SK-N-SH (cell line): ENCODE data around the gene CA6. TPM values are rescaled to one million over a fixed set of nuclear protein-coding genes. Genes with fewer than 3 reads are reported as not detected.
"Not testable (repeated sequence)": the region's sequence is repeated elsewhere in the genome, so short reads cannot be mapped to it uniquely, and the experiment has no call there.

Source experiments
- CTCF ChIA-PET: fragments of 300-600, 350-600 bp; formaldehyde crosslinking; extraction: SDS; loops from one replicate; lab custom pipeline; 2021; lab: Yijun Ruan, JAX
- POLR2A ChIA-PET: fragments of 350-600 bp; sonication (Branson Sonifier 250); formaldehyde crosslinking; extraction: SDS; loops from one replicate; lab custom pipeline; 2020; ENCODE audit warnings: antibody characterized with exemption, inconsistent platforms; lab: Yijun Ruan, JAX
- DNase-seq: peaks from one replicate; pipeline ENCODE4 v3.0.0; 2012
- H2AFZ ChIP-seq: fragments of 200-600 bp; sonication (generic); 2 replicates; pipeline ENCODE4 v1.8.1; 2016; ENCODE audit warnings: antibody characterized with exemption, mild to moderate bottlenecking, low read depth
- H3F3A ChIP-seq: fragments of 200-600 bp; sonication (generic); replicated peaks from 2 replicates; pipeline ENCODE3; 2016; ENCODE audit warnings: antibody characterized with exemption, mild to moderate bottlenecking; ENCODE audit not compliant: insufficient read depth
- H3K27ac ChIP-seq, 2 experiments: fragments of 200-500 bp in 1 of 2; fragments of 200-600 bp in 1 of 2; sonication (Bioruptor generic) in 1 of 2; sonication (generic), shearing (Covaris generic) in 1 of 2; 2 replicates each; pipeline versions ENCODE4 v1.5.1 to v1.6.1; 2014 to 2016; ENCODE audit warnings: low read depth in 2 of 2, inconsistent platforms in 1 of 2, low read length in 1 of 2, mild to moderate bottlenecking in 1 of 2, mixed read lengths in 1 of 2
- H3K27me3 ChIP-seq: fragments of 200-600 bp; sonication (generic), shearing (Covaris generic); 2 replicates; pipeline ENCODE4 v1.6.1; 2016; ENCODE audit warnings: mixed run types; ENCODE audit not compliant: insufficient read depth
- H3K36me3 ChIP-seq, 2 experiments: fragments of 200-500 bp in 1 of 2; fragments of 200-600 bp in 1 of 2; sonication (Bioruptor generic) in 1 of 2; sonication (generic) in 1 of 2; replicated peaks in 1 of 2; 2 replicates each; pipeline versions ENCODE3 to v1.5.1; 2014 to 2016; ENCODE audit warnings: low read length in 1 of 2, mild to moderate bottlenecking in 1 of 2; ENCODE audit not compliant: insufficient read depth in 2 of 2, control insufficient read depth in 1 of 2
- H3K4me1 ChIP-seq, 2 experiments: fragments of 200-500 bp in 1 of 2; fragments of 200-600 bp in 1 of 2; sonication (Bioruptor generic) in 1 of 2; sonication (generic), shearing (Covaris generic) in 1 of 2; 2 replicates each; pipeline versions ENCODE4 v1.5.1 to v1.6.1; 2014 to 2016; ENCODE audit warnings: low read depth in 1 of 2, low read length in 1 of 2, mixed run types in 1 of 2; ENCODE audit not compliant: insufficient read depth in 2 of 2, control insufficient read depth in 1 of 2
- H3K4me2 ChIP-seq: fragments of 200-600 bp; sonication (generic), shearing (Covaris generic); 2 replicates; pipeline ENCODE4 v1.6.1; 2017; ENCODE audit warnings: mixed run types
- H3K4me3 ChIP-seq, 2 experiments: fragments of 200-500 bp in 1 of 2; fragments of 200-600 bp in 1 of 2; sonication (Bioruptor generic) in 1 of 2; sonication (generic), shearing (Covaris generic) in 1 of 2; 2 replicates each; pipeline versions ENCODE4 v1.5.1 to v1.8.1; 2014 to 2016; ENCODE audit warnings: low read depth in 2 of 2, inconsistent platforms in 1 of 2, low read length in 1 of 2, mild to moderate bottlenecking in 1 of 2, mixed read lengths in 1 of 2, moderate library complexity in 1 of 2
- H3K79me2 ChIP-seq: fragments of 200-600 bp; sonication (generic); 2 replicates; pipeline ENCODE4 v1.8.1; 2017; ENCODE audit warnings: mild to moderate bottlenecking; ENCODE audit not compliant: insufficient read depth
- H3K9ac ChIP-seq: fragments of 200-600 bp; sonication (generic); 2 replicates; pipeline ENCODE4 v1.6.1; 2017; ENCODE audit warnings: mixed run types
- H3K9me2 ChIP-seq: fragments of 200-600 bp; sonication (generic); 2 replicates; pipeline ENCODE4 v1.6.1; 2017; ENCODE audit warnings: mixed run types
- H3K9me3 ChIP-seq: fragments of 200-600 bp; sonication (generic); 2 replicates; pipeline ENCODE4 v1.6.1; 2017; ENCODE audit warnings: mixed run types, mild to moderate bottlenecking, moderate library complexity
- H4K20me1 ChIP-seq: fragments of 200-600 bp; sonication (generic); 2 replicates; pipeline ENCODE4 v1.6.1; 2017; ENCODE audit warnings: mild to moderate bottlenecking, mixed run types; ENCODE audit not compliant: insufficient read depth
- FOSL2 ChIP-seq: IDR thresholded peaks from 2 replicates; pipeline ENCODE4 v1.4.0; 2012; ENCODE audit warnings: low read depth, mild to moderate bottlenecking, moderate library complexity, borderline replicate concordance
- FOXJ3 ChIP-seq: sonication (generic); formaldehyde crosslinking; IDR thresholded peaks from 2 replicates; pipeline ENCODE4 v1.5.1; 2020; ENCODE audit warnings: mild to moderate bottlenecking, missing genetic modification reagents
- FOXM1 ChIP-seq: IDR thresholded peaks from 2 replicates; pipeline ENCODE4 v1.4.0; 2012; ENCODE audit warnings: low read depth, mild to moderate bottlenecking
- GABPA ChIP-seq: IDR thresholded peaks from 2 replicates; pipeline ENCODE4 v1.4.0; 2012; ENCODE audit warnings: low read depth, mild to moderate bottlenecking
- GATA2 ChIP-seq: sonication (generic); formaldehyde crosslinking; IDR thresholded peaks from 2 replicates; pipeline ENCODE4 v1.5.0; 2020; ENCODE audit warnings: mild to moderate bottlenecking, missing genetic modification reagents
- NFIC ChIP-seq: IDR thresholded peaks from 2 replicates; pipeline ENCODE4 v1.4.0; 2012; ENCODE audit warnings: borderline replicate concordance
- NRF1 ChIP-seq: IDR thresholded peaks from 2 replicates; pipeline ENCODE4 v1.6.1; 2012; ENCODE audit warnings: low read depth, mild to moderate bottlenecking, low read length
- POLR2AphosphoS5 ChIP-seq: IDR thresholded peaks from 2 replicates; pipeline ENCODE4 v1.6.1; 2012; ENCODE audit warnings: low read depth, low read length
- RCOR1 ChIP-seq: fragments of 150-350 bp; IDR thresholded peaks from 2 replicates; pipeline ENCODE4 v1.6.1; 2017; ENCODE audit warnings: antibody characterized with exemption, low read length
- RXRA ChIP-seq: IDR thresholded peaks from 2 replicates; pipeline ENCODE4 v1.4.0; 2012; ENCODE audit warnings: low read depth, mild to moderate bottlenecking, borderline replicate concordance
- SIN3A ChIP-seq: IDR thresholded peaks from 2 replicates; pipeline ENCODE4 v1.6.1; 2012; ENCODE audit warnings: low read depth, mild to moderate bottlenecking, low read length, moderate library complexity, borderline replicate concordance
- SMC3 ChIP-seq: IDR thresholded peaks from 2 replicates; pipeline ENCODE4 v1.6.1; 2012; ENCODE audit warnings: low read depth, low read length, improper control_type of control experiment
- TCF12 ChIP-seq: IDR thresholded peaks from 2 replicates; pipeline ENCODE4 v1.4.0; 2012
- TEAD4 ChIP-seq: IDR thresholded peaks from 2 replicates; pipeline ENCODE4 v1.4.0; 2012; ENCODE audit warnings: mild to moderate bottlenecking, borderline replicate concordance; ENCODE audit not compliant: insufficient read depth
- YY1 ChIP-seq: IDR thresholded peaks from 2 replicates; pipeline ENCODE4 v1.4.0; 2012; ENCODE audit warnings: low read depth, mild to moderate bottlenecking
- WGBS: methylation state at CpG from one replicate; pipeline ENCODE4 v1.1.6; 2017; ENCODE audit warnings: low lambda C conversion rate; 5-methylcytosine and 5-hydroxymethylcytosine counted together
- polyA plus RNA-seq, 3 experiments: library from polyadenylated mRNA; depleted of rRNA; stranded (reverse); fragments of >200 nt; gene quantifications; 2 replicates each; pipeline ENCODE4 v1.2.3, GENCODE V29; 2012
- TF ChIP-seq, protein P1 (sequence below): fragments of 150-350 bp; IDR thresholded peaks from 2 replicates; pipeline ENCODE4 v1.6.1; 2016; ENCODE audit warnings: mild to moderate bottlenecking, low read depth, low read length
- TF ChIP-seq, protein P2 (sequence below): IDR thresholded peaks from 2 replicates; pipeline ENCODE4; 2012
- TF ChIP-seq, protein P3 (sequence below): IDR thresholded peaks from 2 replicates; pipeline ENCODE4 v1.4.0; 2012; ENCODE audit warnings: low read depth, borderline replicate concordance

Gene CA6
- polyA plus RNA-seq, 1 of the 3 experiments (the other 2 are of a cell fraction), result not detected

DNA sequence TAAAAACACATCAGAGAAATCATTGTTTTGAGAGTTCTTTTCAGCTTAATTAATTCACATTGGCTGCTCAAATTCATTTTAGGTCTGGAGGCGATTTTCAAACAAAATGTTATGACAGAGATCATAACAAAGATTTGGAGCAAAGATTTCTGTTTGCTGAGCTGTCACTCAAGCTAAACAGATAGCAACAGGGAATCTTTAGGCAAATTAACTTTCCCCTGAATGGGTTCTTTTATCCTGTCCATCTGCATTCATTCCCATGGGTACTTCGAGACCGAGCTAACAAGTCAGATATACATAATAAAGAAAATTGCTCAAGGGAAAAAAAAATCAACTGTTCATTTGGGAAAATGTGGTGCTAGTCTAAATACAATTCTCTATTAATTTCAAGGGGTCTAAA is 30.2 kb upstream of the CA6 start:
- H3K79me2 ChIP-seq, result no peaks in the 10 kb centered on the region
- no peaks in the 10 kb centered on the region for H3K9me3 ChIP-seq
- no peak overlapping the region for H3K4me3 ChIP-seq
- H3K4me1 ChIP-seq, result no peaks in the 10 kb centered on the region
- H3K27ac ChIP-seq, result no peak overlapping the region
- H3K9me2 ChIP-seq, result no peaks in the 10 kb centered on the region
- H3K36me3 ChIP-seq, result no peaks in the 10 kb centered on the region
- CTCF ChIA-PET, result interaction anchor here (0.8 to 3.1 kb wide), 8 partner anchors 39 to 196 kb away, joined by 3 to 12 read pairs (median 7); no protein-coding TSS in a partner anchor
- no peaks in the 10 kb centered on the region for H4K20me1 ChIP-seq
- peak overlapping the region; percentile 21; the same call in 1 of the 2 replicates for H2AFZ ChIP-seq
- WGBS, result 43% methylated on average over 3 of the region's 3 CpGs
- H3K9ac ChIP-seq, result no peak overlapping the region
- POLR2A ChIA-PET, result no interaction called here
- peaks cover 5% of the 10 kb centered on the region for H3F3A ChIP-seq
- no peak overlapping the region for H3K4me2 ChIP-seq
- TF ChIP-seq FOXM1, result no peak
- TF ChIP-seq SMC3, result no peak
- TF ChIP-seq YY1, result no peak
- TF ChIP-seq GABPA, result no peak
- 0 out of 2 replicates have a peak, but pooled peaks have one; percentile 13 for TF ChIP-seq GATA2
- TF ChIP-seq NRF1, result no peak
- TF ChIP-seq, protein P1, sequence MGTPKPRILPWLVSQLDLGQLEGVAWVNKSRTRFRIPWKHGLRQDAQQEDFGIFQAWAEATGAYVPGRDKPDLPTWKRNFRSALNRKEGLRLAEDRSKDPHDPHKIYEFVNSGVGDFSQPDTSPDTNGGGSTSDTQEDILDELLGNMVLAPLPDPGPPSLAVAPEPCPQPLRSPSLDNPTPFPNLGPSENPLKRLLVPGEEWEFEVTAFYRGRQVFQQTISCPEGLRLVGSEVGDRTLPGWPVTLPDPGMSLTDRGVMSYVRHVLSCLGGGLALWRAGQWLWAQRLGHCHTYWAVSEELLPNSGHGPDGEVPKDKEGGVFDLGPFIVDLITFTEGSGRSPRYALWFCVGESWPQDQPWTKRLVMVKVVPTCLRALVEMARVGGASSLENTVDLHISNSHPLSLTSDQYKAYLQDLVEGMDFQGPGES, result no peak
- TF ChIP-seq, protein P2, sequence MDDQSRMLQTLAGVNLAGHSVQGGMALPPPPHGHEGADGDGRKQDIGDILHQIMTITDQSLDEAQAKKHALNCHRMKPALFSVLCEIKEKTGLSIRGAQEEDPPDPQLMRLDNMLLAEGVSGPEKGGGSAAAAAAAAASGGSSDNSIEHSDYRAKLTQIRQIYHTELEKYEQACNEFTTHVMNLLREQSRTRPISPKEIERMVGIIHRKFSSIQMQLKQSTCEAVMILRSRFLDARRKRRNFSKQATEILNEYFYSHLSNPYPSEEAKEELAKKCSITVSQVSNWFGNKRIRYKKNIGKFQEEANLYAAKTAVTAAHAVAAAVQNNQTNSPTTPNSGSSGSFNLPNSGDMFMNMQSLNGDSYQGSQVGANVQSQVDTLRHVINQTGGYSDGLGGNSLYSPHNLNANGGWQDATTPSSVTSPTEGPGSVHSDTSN, result no peak
- no peak for TF ChIP-seq POLR2AphosphoS5
- peak; percentile 24; the same call in 1 of the 2 replicates for TF ChIP-seq RCOR1
- DNase-seq, result no peak
- H3K27me3 ChIP-seq, result no peaks in the 10 kb centered on the region

DNA sequence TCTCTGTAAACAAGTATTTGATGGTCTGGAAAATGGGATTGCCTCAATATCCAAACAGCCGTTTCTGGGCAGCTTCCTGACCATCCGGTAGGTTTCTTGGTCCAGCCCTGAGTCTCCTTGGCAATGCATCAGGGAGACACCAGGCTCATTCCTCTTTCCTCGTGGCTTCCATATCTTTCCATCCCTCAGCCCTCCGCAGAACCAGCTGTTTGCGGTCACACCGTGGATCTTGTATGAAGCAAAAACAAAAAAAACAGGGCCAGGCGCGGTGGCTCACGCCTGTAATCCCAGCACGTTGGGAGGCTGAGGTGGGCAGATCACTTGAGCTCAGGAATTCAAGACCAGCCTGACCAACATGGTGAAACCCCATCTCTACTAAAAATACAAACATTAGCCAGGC is 28.1 kb upstream of the CA6 start:
- POLR2A ChIA-PET, DNase-seq, H2AFZ ChIP-seq, H3K9ac ChIP-seq, H3K9me3 ChIP-seq, H3K9me2 ChIP-seq, H3K27ac ChIP-seq, H3K36me3 ChIP-seq, H3K4me3 ChIP-seq, H3K4me1 ChIP-seq, H3K27me3 ChIP-seq, H3K79me2 ChIP-seq, H3F3A ChIP-seq, H3K4me2 ChIP-seq, H4K20me1 ChIP-seq: not testable (repeated sequence)
- CTCF ChIA-PET, result interaction anchor here (0.7 to 5.1 kb wide), 46 partner anchors 9 to 574 kb away, joined by 3 to 82 read pairs (median 5); partner anchors contain the start of gene GPR157
- WGBS, result 68% methylated on average over 10 of the region's 10 CpGs

DNA sequence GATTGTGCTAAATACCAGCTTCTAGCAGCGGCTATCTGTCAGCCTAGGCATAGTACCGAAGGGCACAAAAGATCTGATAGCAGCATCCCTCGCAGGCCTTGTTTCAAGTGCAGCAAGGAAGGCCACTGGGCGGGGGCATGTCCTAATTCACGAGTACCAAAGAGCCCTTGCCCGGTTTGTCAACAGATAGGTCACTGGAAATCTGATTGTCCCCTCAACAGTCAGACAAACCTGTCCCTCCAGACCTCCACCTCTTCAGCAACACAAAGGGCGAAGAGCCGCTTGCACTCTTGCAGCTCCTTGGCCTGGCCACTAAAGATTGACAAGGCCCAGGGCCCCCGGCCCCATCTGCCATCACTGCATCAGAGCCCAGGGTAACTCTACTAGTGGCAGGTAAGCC is 22.7 kb upstream of the CA6 start:
- WGBS, result 80% methylated on average over 7 of the region's 9 CpGs
- CTCF ChIA-PET, result interaction anchor here (1.0 to 1.5 kb wide), 3 partner anchors 9 to 82 kb away, joined by 3 to 4 read pairs (median 3); no protein-coding TSS in a partner anchor
- POLR2A ChIA-PET, result no interaction called here
- TF ChIP-seq POLR2AphosphoS5, result no peak
- TF ChIP-seq GABPA, result no peak
- TF ChIP-seq FOSL2, result no peak
- TF ChIP-seq TEAD4, result no peak
- no peak for TF ChIP-seq TCF12
- no peak for TF ChIP-seq YY1
- TF ChIP-seq SIN3A, result no peak
- TF ChIP-seq, protein P2, result no peak
- TF ChIP-seq, protein P3, sequence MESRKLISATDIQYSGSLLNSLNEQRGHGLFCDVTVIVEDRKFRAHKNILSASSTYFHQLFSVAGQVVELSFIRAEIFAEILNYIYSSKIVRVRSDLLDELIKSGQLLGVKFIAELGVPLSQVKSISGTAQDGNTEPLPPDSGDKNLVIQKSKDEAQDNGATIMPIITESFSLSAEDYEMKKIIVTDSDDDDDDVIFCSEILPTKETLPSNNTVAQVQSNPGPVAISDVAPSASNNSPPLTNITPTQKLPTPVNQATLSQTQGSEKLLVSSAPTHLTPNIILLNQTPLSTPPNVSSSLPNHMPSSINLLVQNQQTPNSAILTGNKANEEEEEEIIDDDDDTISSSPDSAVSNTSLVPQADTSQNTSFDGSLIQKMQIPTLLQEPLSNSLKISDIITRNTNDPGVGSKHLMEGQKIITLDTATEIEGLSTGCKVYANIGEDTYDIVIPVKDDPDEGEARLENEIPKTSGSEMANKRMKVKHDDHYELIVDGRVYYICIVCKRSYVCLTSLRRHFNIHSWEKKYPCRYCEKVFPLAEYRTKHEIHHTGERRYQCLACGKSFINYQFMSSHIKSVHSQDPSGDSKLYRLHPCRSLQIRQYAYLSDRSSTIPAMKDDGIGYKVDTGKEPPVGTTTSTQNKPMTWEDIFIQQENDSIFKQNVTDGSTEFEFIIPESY, result no peak
- TF ChIP-seq NFIC, result no peak
- TF ChIP-seq FOXJ3 (CRISPR knock-in tag), result no peak
- no peak for TF ChIP-seq RXRA

More for the DNA sequence above, 22.7 kb upstream of the CA6 start:
- Histone ChIP-seq H3K9ac (no peak overlapping the region), H2AFZ (no peak overlapping the region), H3K27me3 (no peaks in the 10 kb centered on the region), H3K36me3 (no peaks in the 10 kb centered on the region), H3K79me2 (no peaks in the 10 kb centered on the region), H3K4me1 (no peaks in the 10 kb centered on the region), H3K27ac (no peak overlapping the region), H3K4me3 (no peak overlapping the region), H4K20me1 (no peaks in the 10 kb centered on the region), H3F3A (no peaks in the 10 kb centered on the region), H3K9me3 (no peaks in the 10 kb centered on the region), H3K4me2 (no peak overlapping the region), H3K9me2 (no peaks in the 10 kb centered on the region)
- DNase-seq, result no peak
